GM23338 (cell line): ENCODE results near the gene LYST. TPM values are rescaled to one million over a fixed set of nuclear protein-coding genes. Genes with fewer than 3 reads are reported as not detected.

Experiments
- ATAC-seq: fragments of 200-7000 bp; cut with Tn5 transposase; 3 replicates; pipeline ENCODE4 v1.9.1; 2020
- DNase-seq: peaks from one replicate; pipeline ENCODE4 v3.0.0-alpha.2; 2015; ENCODE audit warnings: low spot score
- H2AFZ ChIP-seq: fragments of 200-600 bp; sonication (generic); 2 replicates; pipeline ENCODE4 v1.8.0; 2016; ENCODE audit warnings: antibody characterized with exemption, mild to moderate bottlenecking, moderate library complexity
- H3F3A ChIP-seq: fragments of 200-600 bp; sonication (generic); replicated peaks from 2 replicates; pipeline ENCODE4 v1.8.0; 2017; ENCODE audit warnings: antibody characterized with exemption, mixed run types, low read depth
- H3K27ac ChIP-seq: fragments of 200-600 bp; sonication (generic); 2 replicates; pipeline ENCODE4 v1.6.1; 2016; ENCODE audit warnings: low read depth
- H3K27me3 ChIP-seq: fragments of 200-600 bp; sonication (generic); 2 replicates; pipeline ENCODE4 v1.8.0; 2016; ENCODE audit warnings: mild to moderate bottlenecking, mixed run types, moderate library complexity; ENCODE audit not compliant: insufficient read depth
- H3K36me3 ChIP-seq: fragments of 200-600 bp; sonication (generic); 2 replicates; pipeline ENCODE4 v1.8.0; 2016; ENCODE audit warnings: mild to moderate bottlenecking; ENCODE audit not compliant: insufficient read depth
- H3K4me1 ChIP-seq: fragments of 200-600 bp; sonication (generic); 2 replicates; pipeline ENCODE4 v1.8.0; 2016; ENCODE audit warnings: mild to moderate bottlenecking, moderate library complexity; ENCODE audit not compliant: insufficient read depth
- H3K4me2 ChIP-seq: fragments of 200-600 bp; sonication (generic); 2 replicates; pipeline ENCODE4 v1.7.1; 2017; ENCODE audit warnings: mixed run types
- H3K4me3 ChIP-seq: fragments of 200-600 bp; sonication (generic); 2 replicates; pipeline ENCODE4 v1.6.1; 2016; ENCODE audit warnings: mixed run types
- H3K79me2 ChIP-seq: fragments of 200-600 bp; sonication (generic); replicated peaks from 2 replicates; pipeline ENCODE4 v1.8.0; 2017; ENCODE audit warnings: mild to moderate bottlenecking; ENCODE audit not compliant: insufficient read depth
- H3K9me2 ChIP-seq: fragments of 200-600 bp; sonication (generic); 2 replicates; pipeline ENCODE4 v1.8.0; 2017; ENCODE audit not compliant: insufficient read depth
- H4K20me1 ChIP-seq: fragments of 200-600 bp; sonication (generic); replicated peaks from 2 replicates; pipeline ENCODE4 v1.8.0; 2017; ENCODE audit warnings: mild to moderate bottlenecking; ENCODE audit not compliant: insufficient read depth
- H3K27ac Mint-ChIP-seq: 2 replicates; pipeline ENCODE4 v1.8.0; 2020; ENCODE audit warnings: inconsistent platforms, mild to moderate bottlenecking, moderate library complexity, mixed read lengths
- H3K27me3 Mint-ChIP-seq: 3 replicates; pipeline ENCODE4 v1.8.0; 2022; ENCODE audit warnings: low read depth, mild to moderate bottlenecking, moderate library complexity, mixed read lengths, inconsistent platforms; ENCODE audit not compliant: insufficient read depth, poor library complexity
- H3K36me3 Mint-ChIP-seq: 3 replicates; pipeline ENCODE4 v1.8.0; 2021; ENCODE audit warnings: low read depth, mild to moderate bottlenecking, inconsistent platforms, moderate library complexity, mixed read lengths
- H3K4me1 Mint-ChIP-seq: 3 replicates; pipeline ENCODE4 v1.8.0; 2020; ENCODE audit warnings: mild to moderate bottlenecking, inconsistent platforms, mixed read lengths
- H3K4me3 Mint-ChIP-seq: 3 replicates; pipeline ENCODE4 v1.8.0; 2021; ENCODE audit warnings: moderate library complexity, mild to moderate bottlenecking, inconsistent platforms, mixed read lengths
- H3K9me3 Mint-ChIP-seq: 3 replicates; pipeline ENCODE4 v1.8.0; 2020; ENCODE audit warnings: moderate library complexity, mild to moderate bottlenecking, inconsistent platforms, mixed read lengths
- CREB1 ChIP-seq: fragments of 250-450 bp; sonication (Bioruptor Pico); IDR thresholded peaks from 2 replicates; pipeline ENCODE4 v1.5.0; 2020; ENCODE audit warnings: low read depth, mild to moderate bottlenecking, moderate library complexity
- EZH2 ChIP-seq: fragments of 200-600 bp; sonication (generic); IDR thresholded peaks from one replicate; pipeline ENCODE4 v1.8.0; 2017; ENCODE audit warnings: antibody characterized with exemption, mild to moderate bottlenecking, low read depth; ENCODE audit not compliant: unreplicated experiment
- EZH2phosphoT487 ChIP-seq: fragments of 200-600 bp; sonication (generic); IDR thresholded peaks from one replicate; pipeline ENCODE4 v1.8.1; 2018; ENCODE audit warnings: antibody characterized with exemption; ENCODE audit not compliant: unreplicated experiment
- JUNB ChIP-seq: IDR thresholded peaks from one replicate; pipeline ENCODE4 v1.6.1; 2016; ENCODE audit warnings: antibody characterized with exemption; ENCODE audit not compliant: unreplicated experiment
- NANOG ChIP-seq: IDR thresholded peaks from 2 replicates; pipeline ENCODE4 v1.6.1; 2016; ENCODE audit warnings: antibody characterized with exemption, borderline replicate concordance
- POLR2AphosphoS5 ChIP-seq: IDR thresholded peaks from 2 replicates; pipeline ENCODE4 v1.6.1; 2016; ENCODE audit warnings: antibody characterized with exemption, low read depth
- STAT1 ChIP-seq: IDR thresholded peaks from one replicate; pipeline ENCODE4 v1.6.1; 2016; ENCODE audit warnings: antibody characterized with exemption; ENCODE audit not compliant: unreplicated experiment
- ZNF114 ChIP-seq: fragments of 250-450 bp; sonication (Bioruptor Pico); IDR thresholded peaks from 2 replicates; pipeline ENCODE4 v1.5.0; 2020; ENCODE audit warnings: mild to moderate bottlenecking, moderate library complexity
- ZNF331 ChIP-seq: fragments of 250-450 bp; sonication (Bioruptor Pico); IDR thresholded peaks from 2 replicates; pipeline ENCODE4 v1.5.0; 2020; ENCODE audit warnings: low read depth, mild to moderate bottlenecking, moderate library complexity
- polyA plus RNA-seq: library from polyadenylated mRNA; unstranded; fragments of >200 nt; fragmentation: Nextera tagmentation; extraction: Ambion mirVana; gene quantifications from 2 replicates; pipeline ENCODE4 v1.2.1, GENCODE V29; 2016
- total RNA-seq: library from RNA; depleted of rRNA; stranded (reverse); fragments of >200 nt; shearing (Covaris generic); gene quantifications from 2 replicates; pipeline ENCODE4 v1.2.3, GENCODE V29; 2014
- TF ChIP-seq, protein P1 (sequence below): fragments of 250-450 bp; sonication (Bioruptor Pico); IDR thresholded peaks from 2 replicates; pipeline ENCODE4 v1.5.0; 2020; ENCODE audit warnings: mild to moderate bottlenecking, moderate library complexity
- TF ChIP-seq, protein P2 (sequence below): IDR thresholded peaks from one replicate; pipeline ENCODE4 v1.6.1; 2018; ENCODE audit warnings: antibody characterized with exemption; ENCODE audit not compliant: unreplicated experiment
- TF ChIP-seq, protein P3 (sequence below): IDR thresholded peaks from 2 replicates; pipeline ENCODE4 v1.6.1; 2016; ENCODE audit warnings: antibody characterized with exemption
- TF ChIP-seq, protein P4 (sequence below), 2 experiments: fragments of 200-600 bp in 1 of 2; sonication (generic) in 1 of 2; conservative IDR thresholded peaks; 2 replicates each; pipeline versions ENCODE4 v1.5.1 to v1.6.1; 2016 to 2017; ENCODE audit warnings: antibody characterized with exemption in 2 of 2, low read depth in 2 of 2, mild to moderate bottlenecking in 2 of 2, moderate library complexity in 1 of 2

Gene LYST
- total and polyA plus RNA-seq, 2 experiments from 2014 or later, result 0.21 to 1.0 TPM

DNA sequence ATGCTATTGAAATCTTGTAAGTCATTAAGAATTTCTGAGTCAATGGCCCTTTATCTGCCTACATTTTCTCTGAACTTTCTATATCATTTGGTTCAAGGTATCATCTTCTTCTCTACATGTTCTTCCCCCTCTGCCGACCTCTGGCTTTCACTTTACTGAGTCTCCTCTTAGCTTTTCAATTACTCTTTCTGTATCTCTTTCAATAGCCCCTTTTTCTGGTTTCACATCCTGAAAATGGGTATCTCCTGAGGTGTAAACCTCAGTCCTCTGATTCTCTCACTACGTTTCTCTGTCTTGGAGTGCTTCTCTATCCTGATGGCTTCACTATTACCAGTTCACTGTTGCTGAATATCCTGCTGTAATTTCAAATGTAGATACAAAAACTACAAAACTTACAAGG, 98.9 kb downstream of the LYST start:
- Histone ChIP-seq H3K27ac (no peak overlapping the region), H3K4me2 (no peak overlapping the region), H3K4me1 (no peaks in the 10 kb centered on the region), H3K4me3 (no peak overlapping the region), H4K20me1 (no peaks in the 10 kb centered on the region), H3K27me3 (no peaks in the 10 kb centered on the region), H3F3A (no peaks in the 10 kb centered on the region), H2AFZ (no peak overlapping the region), H3K79me2 (no peaks in the 10 kb centered on the region), H3K9me2 (no peaks in the 10 kb centered on the region), H3K36me3 (no peaks in the 10 kb centered on the region)
- no peaks in the 10 kb centered on the region for H3K9me3 Mint-ChIP-seq
- H3K27me3 Mint-ChIP-seq, result peaks cover 2% of the 10 kb centered on the region
- TF ChIP-seq NANOG (no peak), EZH2phosphoT487 (no peak), POLR2AphosphoS5 (no peak), ZNF331 (CRISPR knock-in tag) (no peak), JUNB (no peak), EZH2 (no peak), CREB1 (CRISPR knock-in tag) (no peak), STAT1 (no peak), ZNF114 (no peak)
- TF ChIP-seq, protein P1, sequence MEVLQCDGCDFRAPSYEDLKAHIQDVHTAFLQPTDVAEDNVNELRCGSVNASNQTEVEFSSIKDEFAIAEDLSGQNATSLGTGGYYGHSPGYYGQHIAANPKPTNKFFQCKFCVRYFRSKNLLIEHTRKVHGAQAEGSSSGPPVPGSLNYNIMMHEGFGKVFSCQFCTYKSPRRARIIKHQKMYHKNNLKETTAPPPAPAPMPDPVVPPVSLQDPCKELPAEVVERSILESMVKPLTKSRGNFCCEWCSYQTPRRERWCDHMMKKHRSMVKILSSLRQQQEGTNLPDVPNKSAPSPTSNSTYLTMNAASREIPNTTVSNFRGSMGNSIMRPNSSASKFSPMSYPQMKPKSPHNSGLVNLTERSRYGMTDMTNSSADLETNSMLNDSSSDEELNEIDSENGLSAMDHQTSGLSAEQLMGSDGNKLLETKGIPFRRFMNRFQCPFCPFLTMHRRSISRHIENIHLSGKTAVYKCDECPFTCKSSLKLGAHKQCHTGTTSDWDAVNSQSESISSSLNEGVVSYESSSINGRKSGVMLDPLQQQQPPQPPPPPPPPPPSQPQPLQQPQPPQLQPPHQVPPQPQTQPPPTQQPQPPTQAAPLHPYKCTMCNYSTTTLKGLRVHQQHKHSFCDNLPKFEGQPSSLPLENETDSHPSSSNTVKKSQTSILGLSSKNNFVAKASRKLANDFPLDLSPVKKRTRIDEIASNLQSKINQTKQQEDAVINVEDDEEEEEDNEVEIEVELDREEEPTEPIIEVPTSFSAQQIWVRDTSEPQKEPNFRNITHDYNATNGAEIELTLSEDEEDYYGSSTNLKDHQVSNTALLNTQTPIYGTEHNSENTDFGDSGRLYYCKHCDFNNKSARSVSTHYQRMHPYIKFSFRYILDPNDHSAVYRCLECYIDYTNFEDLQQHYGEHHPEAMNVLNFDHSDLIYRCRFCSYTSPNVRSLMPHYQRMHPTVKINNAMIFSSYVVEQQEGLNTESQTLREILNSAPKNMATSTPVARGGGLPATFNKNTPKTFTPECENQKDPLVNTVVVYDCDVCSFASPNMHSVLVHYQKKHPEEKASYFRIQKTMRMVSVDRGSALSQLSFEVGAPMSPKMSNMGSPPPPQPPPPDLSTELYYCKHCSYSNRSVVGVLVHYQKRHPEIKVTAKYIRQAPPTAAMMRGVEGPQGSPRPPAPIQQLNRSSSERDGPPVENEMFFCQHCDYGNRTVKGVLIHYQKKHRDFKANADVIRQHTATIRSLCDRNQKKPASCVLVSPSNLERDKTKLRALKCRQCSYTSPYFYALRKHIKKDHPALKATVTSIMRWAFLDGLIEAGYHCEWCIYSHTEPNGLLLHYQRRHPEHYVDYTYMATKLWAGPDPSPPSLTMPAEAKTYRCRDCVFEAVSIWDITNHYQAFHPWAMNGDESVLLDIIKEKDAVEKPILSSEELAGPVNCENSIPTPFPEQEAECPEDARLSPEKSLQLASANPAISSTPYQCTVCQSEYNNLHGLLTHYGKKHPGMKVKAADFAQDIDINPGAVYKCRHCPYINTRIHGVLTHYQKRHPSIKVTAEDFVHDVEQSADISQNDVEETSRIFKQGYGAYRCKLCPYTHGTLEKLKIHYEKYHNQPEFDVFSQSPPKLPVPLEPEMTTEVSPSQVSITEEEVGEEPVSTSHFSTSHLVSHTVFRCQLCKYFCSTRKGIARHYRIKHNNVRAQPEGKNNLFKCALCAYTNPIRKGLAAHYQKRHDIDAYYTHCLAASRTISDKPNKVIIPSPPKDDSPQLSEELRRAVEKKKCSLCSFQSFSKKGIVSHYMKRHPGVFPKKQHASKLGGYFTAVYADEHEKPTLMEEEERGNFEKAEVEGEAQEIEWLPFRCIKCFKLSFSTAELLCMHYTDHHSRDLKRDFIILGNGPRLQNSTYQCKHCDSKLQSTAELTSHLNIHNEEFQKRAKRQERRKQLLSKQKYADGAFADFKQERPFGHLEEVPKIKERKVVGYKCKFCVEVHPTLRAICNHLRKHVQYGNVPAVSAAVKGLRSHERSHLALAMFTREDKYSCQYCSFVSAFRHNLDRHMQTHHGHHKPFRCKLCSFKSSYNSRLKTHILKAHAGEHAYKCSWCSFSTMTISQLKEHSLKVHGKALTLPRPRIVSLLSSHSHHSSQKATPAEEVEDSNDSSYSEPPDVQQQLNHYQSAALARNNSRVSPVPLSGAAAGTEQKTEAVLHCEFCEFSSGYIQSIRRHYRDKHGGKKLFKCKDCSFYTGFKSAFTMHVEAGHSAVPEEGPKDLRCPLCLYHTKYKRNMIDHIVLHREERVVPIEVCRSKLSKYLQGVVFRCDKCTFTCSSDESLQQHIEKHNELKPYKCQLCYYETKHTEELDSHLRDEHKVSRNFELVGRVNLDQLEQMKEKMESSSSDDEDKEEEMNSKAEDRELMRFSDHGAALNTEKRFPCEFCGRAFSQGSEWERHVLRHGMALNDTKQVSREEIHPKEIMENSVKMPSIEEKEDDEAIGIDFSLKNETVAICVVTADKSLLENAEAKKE (CRISPR knock-in tag), result no peak
- TF ChIP-seq, protein P2, sequence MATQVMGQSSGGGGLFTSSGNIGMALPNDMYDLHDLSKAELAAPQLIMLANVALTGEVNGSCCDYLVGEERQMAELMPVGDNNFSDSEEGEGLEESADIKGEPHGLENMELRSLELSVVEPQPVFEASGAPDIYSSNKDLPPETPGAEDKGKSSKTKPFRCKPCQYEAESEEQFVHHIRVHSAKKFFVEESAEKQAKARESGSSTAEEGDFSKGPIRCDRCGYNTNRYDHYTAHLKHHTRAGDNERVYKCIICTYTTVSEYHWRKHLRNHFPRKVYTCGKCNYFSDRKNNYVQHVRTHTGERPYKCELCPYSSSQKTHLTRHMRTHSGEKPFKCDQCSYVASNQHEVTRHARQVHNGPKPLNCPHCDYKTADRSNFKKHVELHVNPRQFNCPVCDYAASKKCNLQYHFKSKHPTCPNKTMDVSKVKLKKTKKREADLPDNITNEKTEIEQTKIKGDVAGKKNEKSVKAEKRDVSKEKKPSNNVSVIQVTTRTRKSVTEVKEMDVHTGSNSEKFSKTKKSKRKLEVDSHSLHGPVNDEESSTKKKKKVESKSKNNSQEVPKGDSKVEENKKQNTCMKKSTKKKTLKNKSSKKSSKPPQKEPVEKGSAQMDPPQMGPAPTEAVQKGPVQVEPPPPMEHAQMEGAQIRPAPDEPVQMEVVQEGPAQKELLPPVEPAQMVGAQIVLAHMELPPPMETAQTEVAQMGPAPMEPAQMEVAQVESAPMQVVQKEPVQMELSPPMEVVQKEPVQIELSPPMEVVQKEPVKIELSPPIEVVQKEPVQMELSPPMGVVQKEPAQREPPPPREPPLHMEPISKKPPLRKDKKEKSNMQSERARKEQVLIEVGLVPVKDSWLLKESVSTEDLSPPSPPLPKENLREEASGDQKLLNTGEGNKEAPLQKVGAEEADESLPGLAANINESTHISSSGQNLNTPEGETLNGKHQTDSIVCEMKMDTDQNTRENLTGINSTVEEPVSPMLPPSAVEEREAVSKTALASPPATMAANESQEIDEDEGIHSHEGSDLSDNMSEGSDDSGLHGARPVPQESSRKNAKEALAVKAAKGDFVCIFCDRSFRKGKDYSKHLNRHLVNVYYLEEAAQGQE, result no peak
- TF ChIP-seq, protein P3, sequence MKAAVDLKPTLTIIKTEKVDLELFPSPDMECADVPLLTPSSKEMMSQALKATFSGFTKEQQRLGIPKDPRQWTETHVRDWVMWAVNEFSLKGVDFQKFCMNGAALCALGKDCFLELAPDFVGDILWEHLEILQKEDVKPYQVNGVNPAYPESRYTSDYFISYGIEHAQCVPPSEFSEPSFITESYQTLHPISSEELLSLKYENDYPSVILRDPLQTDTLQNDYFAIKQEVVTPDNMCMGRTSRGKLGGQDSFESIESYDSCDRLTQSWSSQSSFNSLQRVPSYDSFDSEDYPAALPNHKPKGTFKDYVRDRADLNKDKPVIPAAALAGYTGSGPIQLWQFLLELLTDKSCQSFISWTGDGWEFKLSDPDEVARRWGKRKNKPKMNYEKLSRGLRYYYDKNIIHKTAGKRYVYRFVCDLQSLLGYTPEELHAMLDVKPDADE, result no peak
- TF ChIP-seq, protein P4, sequence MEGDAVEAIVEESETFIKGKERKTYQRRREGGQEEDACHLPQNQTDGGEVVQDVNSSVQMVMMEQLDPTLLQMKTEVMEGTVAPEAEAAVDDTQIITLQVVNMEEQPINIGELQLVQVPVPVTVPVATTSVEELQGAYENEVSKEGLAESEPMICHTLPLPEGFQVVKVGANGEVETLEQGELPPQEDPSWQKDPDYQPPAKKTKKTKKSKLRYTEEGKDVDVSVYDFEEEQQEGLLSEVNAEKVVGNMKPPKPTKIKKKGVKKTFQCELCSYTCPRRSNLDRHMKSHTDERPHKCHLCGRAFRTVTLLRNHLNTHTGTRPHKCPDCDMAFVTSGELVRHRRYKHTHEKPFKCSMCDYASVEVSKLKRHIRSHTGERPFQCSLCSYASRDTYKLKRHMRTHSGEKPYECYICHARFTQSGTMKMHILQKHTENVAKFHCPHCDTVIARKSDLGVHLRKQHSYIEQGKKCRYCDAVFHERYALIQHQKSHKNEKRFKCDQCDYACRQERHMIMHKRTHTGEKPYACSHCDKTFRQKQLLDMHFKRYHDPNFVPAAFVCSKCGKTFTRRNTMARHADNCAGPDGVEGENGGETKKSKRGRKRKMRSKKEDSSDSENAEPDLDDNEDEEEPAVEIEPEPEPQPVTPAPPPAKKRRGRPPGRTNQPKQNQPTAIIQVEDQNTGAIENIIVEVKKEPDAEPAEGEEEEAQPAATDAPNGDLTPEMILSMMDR (conservative IDR thresholded peaks at IDR 0.05; ENCODE audit: low read depth in 2 of 2), result no peak
- H3K4me1 Mint-ChIP-seq, result no peaks in the 10 kb centered on the region
- H3K36me3 Mint-ChIP-seq, result no peaks in the 10 kb centered on the region
- DNase-seq, result no peak
- no peak overlapping the region for H3K27ac Mint-ChIP-seq
- no peak overlapping the region for H3K4me3 Mint-ChIP-seq
- no peak for ATAC-seq
